Lower leg skin (tissue), 4 donors: ENCODE measurements around the gene FABP2. TPM values are rescaled to one million over a fixed set of nuclear protein-coding genes. Genes with fewer than 3 reads are reported as not detected.
"Not testable (repeated sequence)": the region's sequence is repeated elsewhere in the genome, so short reads cannot be mapped to it uniquely, and the experiment has no call there.

ENCODE experiments used
- DNase-seq, 2 donors: peaks; one replicate each; pipeline ENCODE4 v3.0.0-alpha.2; 2019; ENCODE audit warnings: low spot score in 2 of 2
- H3K4me3 ChIP-seq: fragments of 200-600 bp; sonication (generic); 2 replicates; pipeline ENCODE4 v1.5.1; 2017; ENCODE audit warnings: mild to moderate bottlenecking, low read depth; ENCODE audit not compliant: poor library complexity, severe bottlenecking
- CTCF ChIP-seq, 3 donors: fragments of 450-650 bp; IDR thresholded peaks; one replicate each; pipeline ENCODE4 v1.5.1; 2016; ENCODE audit warnings: antibody characterized with exemption in 3 of 3, mild to moderate bottlenecking in 3 of 3, moderate library complexity in 2 of 3
- POLR2A ChIP-seq, 2 donors: fragments of 450-650 bp; IDR thresholded peaks; one replicate each; pipeline ENCODE4 v1.6.1; 2016 to 2017; ENCODE audit warnings: antibody characterized with exemption in 2 of 2, mild to moderate bottlenecking in 1 of 2, moderate library complexity in 1 of 2
- WGBS, 2 donors: methylation state at CpG; one replicate each; pipeline ENCODE4 v1.1.5; 2018; 5-methylcytosine and 5-hydroxymethylcytosine counted together
- intact Hi-C: fragments of 100-400 bp; cut with DNase I; formaldehyde crosslinking; loops from one replicate; pipeline ENCODE4 v1.15.0; 2023; ENCODE audit warnings: low total_unique reads
- total RNA-seq, 4 donors: library from RNA; depleted of rRNA; stranded (reverse); fragments of >200 nt; gene quantifications; one replicate each; pipeline ENCODE4 v1.1.0, GENCODE V29; 2016

Gene FABP2
- total RNA-seq, 4 donors from 2014 or later: not detected

DNA sequence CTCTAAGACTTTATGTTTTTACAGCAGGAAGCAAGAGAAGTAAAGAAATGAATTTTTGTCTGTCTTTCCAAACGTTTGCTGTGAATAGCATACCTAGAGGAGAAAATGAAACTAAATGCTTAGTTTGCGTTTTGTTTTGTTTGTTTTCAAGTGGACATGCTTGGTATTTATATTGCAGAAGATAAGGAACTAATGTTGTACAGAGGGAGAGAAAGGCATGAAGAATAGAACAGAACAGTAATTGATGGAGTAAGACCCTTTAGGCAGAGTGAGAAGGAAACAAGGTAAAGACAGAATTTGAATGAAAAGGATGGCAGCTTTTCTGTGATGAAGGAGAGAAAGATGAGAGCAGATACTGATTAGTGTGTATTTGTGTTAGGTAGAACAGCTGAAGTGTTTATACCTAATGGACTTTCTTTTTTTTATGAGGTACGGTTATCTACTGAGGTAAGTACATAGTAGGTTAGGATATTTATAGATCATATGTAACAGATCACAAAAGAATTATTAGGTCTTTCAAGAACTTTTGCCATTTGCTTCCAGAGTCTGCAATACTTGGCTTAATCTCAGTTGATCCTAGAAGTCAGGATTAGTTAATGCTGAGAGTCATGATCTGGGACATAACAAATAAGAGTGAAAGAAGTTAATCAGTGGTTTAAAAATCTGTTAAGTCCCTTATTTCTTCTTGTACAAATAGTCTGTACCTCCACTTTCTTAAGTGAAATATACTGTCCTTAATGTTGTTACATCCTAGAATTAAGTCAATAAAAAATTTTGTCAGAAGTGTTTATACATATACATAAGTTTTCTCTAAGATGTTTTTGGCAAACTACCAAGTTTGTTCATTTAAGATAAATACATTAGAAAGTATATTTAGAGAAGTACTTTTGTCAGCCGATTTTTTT lies 36.8 kb downstream of the FABP2 start:
- H3K4me3 ChIP-seq: no peak overlapping the region
- TF ChIP-seq CTCF (IDR thresholded peaks at IDR 0.05): no peak
- no peak for TF ChIP-seq POLR2A (IDR thresholded peaks at IDR 0.05)
- WGBS, 2 donors: 19 to 20% methylated on average over 4 of the region's 4 CpGs
- DNase-seq: no peak
- intact Hi-C loops: loop anchor here (5.0 kb wide), 1 partner anchor 238 kb away; no protein-coding TSS in a partner anchor

DNA sequence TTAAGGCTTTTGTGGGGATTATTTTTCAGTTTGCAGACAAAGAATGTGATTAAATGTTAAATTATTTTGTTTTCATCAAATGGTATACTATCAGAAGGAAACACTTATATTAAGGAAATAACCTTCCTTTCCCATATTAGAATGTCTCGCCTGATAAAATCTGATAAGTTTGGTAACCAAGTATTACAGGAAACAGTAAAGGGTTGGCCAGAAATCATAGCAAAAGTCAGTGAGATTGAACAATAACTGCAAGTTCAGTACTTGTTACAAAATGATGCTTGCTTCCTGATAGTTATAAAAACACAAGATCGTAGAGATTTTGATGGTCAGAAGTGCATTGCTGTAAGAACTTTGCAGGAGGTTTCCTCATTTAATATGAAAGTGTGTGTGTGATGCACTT lies 40.5 kb downstream of the FABP2 start:
- 61 to 65% methylated on average over 2 of the region's 2 CpGs for WGBS, 2 donors
- TF ChIP-seq CTCF (IDR thresholded peaks at IDR 0.05) (no peak), POLR2A (IDR thresholded peaks at IDR 0.05) (no peak)
- DNase-seq: no peak
- H3K4me3 ChIP-seq: no peak overlapping the region
- intact Hi-C loops: no loop called here

- DNase-seq, intact Hi-C loops, H3K4me3 ChIP-seq: not testable (repeated sequence)
- WGBS, 2 donors: 96 to 100% methylated on average over 12 of the region's 12 CpGs
Observed at GRCh38 chr4:119279945-119280344, 42.0 kb downstream of the FABP2 start.

GRCh38 chr4:119279541-119279940 lies 42.4 kb downstream of the FABP2 start:
- intact Hi-C loops, DNase-seq, H3K4me3 ChIP-seq: not testable (repeated sequence)
- 96% methylated on average over 16 to 18 of the region's 19 CpGs for WGBS, 2 donors

GRCh38 chr4:119271361-119272085 lies 50.4 kb downstream of the FABP2 start:
- DNase-seq: no peak
- 73 to 84% methylated on average over 6 of the region's 6 CpGs for WGBS, 2 donors
- intact Hi-C loops: no loop called here
- no peak overlapping the region for H3K4me3 ChIP-seq
- no peak for TF ChIP-seq CTCF (IDR thresholded peaks at IDR 0.05)
- no peak for TF ChIP-seq POLR2A (IDR thresholded peaks at IDR 0.05)

- no peak for DNase-seq
- H3K4me3 ChIP-seq: no peak overlapping the region
- 46 to 55% methylated on average over 3 of the region's 3 CpGs for WGBS, 2 donors
- TF ChIP-seq POLR2A (IDR thresholded peaks at IDR 0.05) (no peak), CTCF (IDR thresholded peaks at IDR 0.05) (no peak)
- intact Hi-C loops: no loop called here
Observed at GRCh38 chr4:119268466-119268865, 53.5 kb downstream of the FABP2 start.

Other genes with a start within 250 kb of the FABP2 start
- not detected for gene MYOZ2, start 186.3 kb downstream of the FABP2 start, total RNA-seq
- gene USP53, start 109.4 kb downstream of the FABP2 start, total RNA-seq: 10 to 100 TPM; 34.2 to 56.4 (median 44.8) TPM